Urinary bladder (tissue), 4 donors: ENCODE data around the gene VEGFD. TPM values are rescaled to one million over a fixed set of nuclear protein-coding genes. Genes with fewer than 3 reads are reported as not detected.
"Not testable (repeated sequence)": the region's sequence is repeated elsewhere in the genome, so short reads cannot be mapped to it uniquely, and the experiment has no call there.

ENCODE experiments used
- DNase-seq: peaks from one replicate; pipeline ENCODE4 v3.0.0-alpha.2; 2015; ENCODE audit errors: extremely low spot score
- H3K27ac ChIP-seq: one replicate; pipeline ENCODE4 v1.5.1; 2013; ENCODE audit warnings: low read depth, mild to moderate bottlenecking, moderate library complexity
- H3K36me3 ChIP-seq: one replicate; pipeline ENCODE4 v1.6.1; 2013; ENCODE audit warnings: mild to moderate bottlenecking, moderate library complexity; ENCODE audit not compliant: insufficient read depth
- H3K4me1 ChIP-seq: one replicate; pipeline ENCODE4 v1.6.1; 2013; ENCODE audit warnings: mild to moderate bottlenecking, moderate library complexity; ENCODE audit not compliant: insufficient read depth
- H3K4me3 ChIP-seq: one replicate; pipeline ENCODE4 v1.5.1; 2013; ENCODE audit warnings: low read depth, low read length
- WGBS: extraction: QIAGEN DNeasy Blood & Tissue Kit; methylation state at CpG from one replicate; pipeline ENCODE4 v1.1.7; 2013; 5-methylcytosine and 5-hydroxymethylcytosine counted together
- polyA plus RNA-seq: library from polyadenylated mRNA; stranded (reverse); fragments of 200-250 nt; gene quantifications from one replicate; pipeline ENCODE4 v1.2.3, GENCODE V29; 2013
- total RNA-seq: library from RNA; depleted of rRNA; stranded (reverse); fragments of >200 nt; gene quantifications from one replicate; pipeline ENCODE4 v1.2.3, GENCODE V29; 2014
- donor health status: healthy with polysubstance abuse.
- donor health status: healthy.

VEGFD gene
- total and polyA plus RNA-seq, 2 donors: 0.94 to 2.6 TPM

GRCh38 chrX:15314472-15314871 is 69.7 kb downstream of the VEGFD start:
- 44% methylated on average over 2 of the region's 2 CpGs for WGBS
- no peak for DNase-seq
- Histone ChIP-seq H3K4me1 (no peaks in the 10 kb centered on the region), H3K4me3 (no peak overlapping the region), H3K36me3 (no peaks in the 10 kb centered on the region), H3K27ac (no peak overlapping the region)

GRCh38 chrX:15311119-15311518 is 73.1 kb downstream of the VEGFD start:
- no peak for DNase-seq
- Histone ChIP-seq H3K36me3 (no peaks in the 10 kb centered on the region), H3K27ac (no peak overlapping the region), H3K4me1 (no peaks in the 10 kb centered on the region), H3K4me3 (no peak overlapping the region)
- WGBS: 89% methylated on average over 3 of the region's 3 CpGs

- 24% methylated on average over 3 of the region's 3 CpGs for WGBS
- Histone ChIP-seq H3K4me1 (no peaks in the 10 kb centered on the region), H3K4me3 (no peak overlapping the region), H3K27ac (no peak overlapping the region), H3K36me3 (no peaks in the 10 kb centered on the region)
- DNase-seq: no peak
These were observed 74.1 kb downstream of the VEGFD start for GRCh38 chrX:15310117-15310516.

GRCh38 chrX:15305899-15306298 is 78.3 kb downstream of the VEGFD start:
- not testable (repeated sequence) for H3K4me1 ChIP-seq, H3K27ac ChIP-seq, H3K4me3 ChIP-seq, H3K36me3 ChIP-seq, DNase-seq
- 86% methylated on average over 3 of the region's 3 CpGs for WGBS

- Histone ChIP-seq H3K27ac (no peak overlapping the region), H3K4me3 (no peak overlapping the region), H3K4me1 (no peaks in the 10 kb centered on the region), H3K36me3 (no peaks in the 10 kb centered on the region)
- 45% methylated on average over 4 of the region's 4 CpGs for WGBS
- DNase-seq: no peak
These were observed 82.3 kb downstream of the VEGFD start for GRCh38 chrX:15301924-15302323.

GRCh38 chrX:15299941-15300851 is 84.0 kb downstream of the VEGFD start:
- DNase-seq: no peak
- no peak overlapping the region for H3K4me3 ChIP-seq

GRCh38 chrX:15298780-15299179 is 85.4 kb downstream of the VEGFD start:
- 80% methylated on average over 3 of the region's 3 CpGs for WGBS

More at GRCh38 chrX:15299941-15300851, 84.0 kb downstream of the VEGFD start:
- H3K36me3 ChIP-seq: no peaks in the 10 kb centered on the region
- 61% methylated on average over 4 of the region's 4 CpGs for WGBS
- no peaks in the 10 kb centered on the region for H3K4me1 ChIP-seq
- H3K27ac ChIP-seq: no peak overlapping the region

GRCh38 chrX:15298201-15298600 is 86.0 kb downstream of the VEGFD start:
- Histone ChIP-seq H3K4me3 (no peak overlapping the region), H3K36me3 (no peaks in the 10 kb centered on the region), H3K27ac (no peak overlapping the region), H3K4me1 (no peaks in the 10 kb centered on the region)
- WGBS: 64% methylated on average over 2 of the region's 2 CpGs
- DNase-seq: no peak

More at GRCh38 chrX:15298780-15299179, 85.4 kb downstream of the VEGFD start:
- no peaks in the 10 kb centered on the region for H3K36me3 ChIP-seq
- H3K27ac ChIP-seq: no peak overlapping the region
- H3K4me3 ChIP-seq: no peak overlapping the region
- H3K4me1 ChIP-seq: no peaks in the 10 kb centered on the region
- no peak for DNase-seq

Other genes with a start within 250 kb of the VEGFD start
- 3.4 TPM for gene ASB9, start 114.3 kb downstream of the VEGFD start, total RNA-seq
- gene ASB9, start 114.3 kb downstream of the VEGFD start, polyA plus RNA-seq: 2.0 TPM
- gene ASB11, start 68.8 kb downstream of the VEGFD start, total RNA-seq: 0.74 TPM
- 0.05 TPM for gene ASB11, start 68.8 kb downstream of the VEGFD start, polyA plus RNA-seq
- gene PIGA, start 48.9 kb downstream of the VEGFD start, total RNA-seq: 26.6 TPM
- 6.3 TPM for gene PIGA, start 48.9 kb downstream of the VEGFD start, polyA plus RNA-seq
- gene PIR, start 108.9 kb upstream of the VEGFD start, total RNA-seq: 15.0 TPM
- 27.8 TPM for gene PIR, start 108.9 kb upstream of the VEGFD start, polyA plus RNA-seq
- gene BMX, start 116.4 kb upstream of the VEGFD start, total RNA-seq: 4.8 TPM
- gene BMX, start 116.4 kb upstream of the VEGFD start, polyA plus RNA-seq: 3.3 TPM
- 2.1 TPM for gene ACE2, start 216.5 kb upstream of the VEGFD start, total RNA-seq
- 0.37 TPM for gene ACE2, start 216.5 kb upstream of the VEGFD start, polyA plus RNA-seq